NCI-H2171 treated with DMSO at 0.1 percent for 48 hours (cell line): ENCODE measurements around the gene RBM44.

Source experiments
- DNase-seq: peaks from one replicate; lab custom pipeline; 2025; lab: John Stamatoyannopoulos, UW

RBM44 gene

GRCh38 chr2:237885111-237885930 lies 86.7 kb downstream of the RBM44 start:
- no peak for DNase-seq

- no peak for DNase-seq
These were observed 87.5 kb downstream of the RBM44 start for GRCh38 chr2:237885931-237886684.

GRCh38 chr2:237886685-237887481 lies 88.3 kb downstream of the RBM44 start:
- DNase-seq = no peak

- DNase-seq = no peak
These were observed 89.8 kb downstream of the RBM44 start for GRCh38 chr2:237888389-237888788.

GRCh38 chr2:237889016-237889415 lies 90.4 kb downstream of the RBM44 start:
- DNase-seq = no peak

- no peak for DNase-seq
These were observed 91.2 kb downstream of the RBM44 start for GRCh38 chr2:237889811-237890210.
